ENCODE measurements around the gene TENM4. TPM values are rescaled to one million over a fixed set of nuclear protein-coding genes. Genes with fewer than 3 reads are reported as not detected.
A peak's percentile ranks its signal among the peaks of the same experiment; 100 is the strongest.

TENM4 gene
- total and polyA plus RNA-seq, 4 donors = 24.8 to 70.5 (median 38.1) TPM

DNA sequence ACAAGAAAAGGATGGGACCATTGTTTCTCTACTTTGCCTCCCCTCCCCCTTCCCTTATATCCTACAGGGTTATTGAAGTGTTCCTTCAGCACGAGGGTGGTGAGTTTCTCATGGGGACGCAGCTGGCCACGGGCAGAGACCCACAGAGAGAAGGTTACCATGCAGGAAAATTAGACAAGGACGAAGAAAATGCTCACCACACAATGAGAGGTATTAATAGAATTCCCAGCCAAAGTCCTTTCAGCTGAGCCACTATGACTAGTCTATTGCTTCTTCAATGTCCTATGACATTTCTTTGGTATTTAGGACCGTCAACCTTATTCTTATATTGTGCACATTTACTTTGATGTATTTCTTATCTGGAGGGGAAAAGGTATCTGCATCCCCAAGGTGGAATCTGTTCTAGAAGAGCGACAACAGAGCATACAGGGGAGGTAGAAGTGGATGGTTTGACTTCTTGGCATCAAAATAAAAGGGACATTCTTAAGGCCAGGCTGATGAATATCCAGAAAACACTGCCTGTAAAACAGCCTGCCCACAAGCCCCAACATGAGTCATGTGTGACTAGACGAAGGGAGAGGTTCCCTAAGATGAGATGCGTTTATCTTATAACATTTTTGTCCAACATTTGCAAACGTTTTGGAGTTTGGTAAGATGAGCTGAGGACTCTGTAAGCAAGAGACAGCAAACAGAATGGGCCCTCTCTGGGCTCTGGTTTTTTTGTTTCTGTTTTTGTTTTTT lies 656.3 kb downstream of the TENM4 start:
- Histone ChIP-seq H3K4me1 (ENCODE audit: control insufficient read depth, insufficient read depth, low read length) (peaks cover 8% of the 10 kb centered on the region), H3K27ac (ENCODE audit: low read depth, low read length) (no peak overlapping the region), H3K4me3 (ENCODE audit: low read depth, low read length) (no peak overlapping the region), H3K9me3 (ENCODE audit: control insufficient read depth, insufficient read depth, low read length) (no peaks in the 10 kb centered on the region), H3K27me3 (ENCODE audit: control insufficient read depth, insufficient read depth, low read length) (peaks cover 3% of the 10 kb centered on the region), H3K36me3 (ENCODE audit: control insufficient read depth, insufficient read depth, low read length) (peaks cover 11% of the 10 kb centered on the region)
- no peak for DNase-seq (ENCODE audit: low read depth in 4 of 6, low spot score in 6 of 6)
- 86% methylated on average over 2 of the region's 9 CpGs for WGBS (ENCODE audit: insufficient coverage)

- H3K4me3 ChIP-seq (ENCODE audit: low read depth, low read length) = no peak overlapping the region
- peaks cover 8% of the 10 kb centered on the region for H3K4me1 ChIP-seq (ENCODE audit: control insufficient read depth, insufficient read depth, low read length)
- WGBS (ENCODE audit: insufficient coverage) = no CpG with 5 or more reads among the region's 5 CpGs
- H3K27me3 ChIP-seq (ENCODE audit: control insufficient read depth, insufficient read depth, low read length) = no peaks in the 10 kb centered on the region
- H3K36me3 ChIP-seq (ENCODE audit: control insufficient read depth, insufficient read depth, low read length) = peaks cover 8% of the 10 kb centered on the region
- no peak overlapping the region for H3K27ac ChIP-seq (ENCODE audit: low read depth, low read length)
- H3K9me3 ChIP-seq (ENCODE audit: control insufficient read depth, insufficient read depth, low read length) = no peaks in the 10 kb centered on the region
- no peak for DNase-seq (ENCODE audit: low read depth in 4 of 6, low spot score in 6 of 6)
These were observed 657.0 kb downstream of the TENM4 start for GRCh38 chr11:78783846-78784245.

GRCh38 chr11:78783301-78783700 lies 657.5 kb downstream of the TENM4 start:
- H3K9me3 ChIP-seq (ENCODE audit: control insufficient read depth, insufficient read depth, low read length) = no peaks in the 10 kb centered on the region
- H3K4me3 ChIP-seq (ENCODE audit: low read depth, low read length) = no peak overlapping the region
- peaks cover 8% of the 10 kb centered on the region for H3K4me1 ChIP-seq (ENCODE audit: control insufficient read depth, insufficient read depth, low read length)
- H3K36me3 ChIP-seq (ENCODE audit: control insufficient read depth, insufficient read depth, low read length) = peaks cover 8% of the 10 kb centered on the region
- DNase-seq (ENCODE audit: low read depth in 4 of 6, low spot score in 6 of 6) = no peak
- WGBS (ENCODE audit: insufficient coverage) = no CpG with 5 or more reads among the region's 1 CpG
- no peak overlapping the region for H3K27ac ChIP-seq (ENCODE audit: low read depth, low read length)
- no peaks in the 10 kb centered on the region for H3K27me3 ChIP-seq (ENCODE audit: control insufficient read depth, insufficient read depth, low read length)

DNA sequence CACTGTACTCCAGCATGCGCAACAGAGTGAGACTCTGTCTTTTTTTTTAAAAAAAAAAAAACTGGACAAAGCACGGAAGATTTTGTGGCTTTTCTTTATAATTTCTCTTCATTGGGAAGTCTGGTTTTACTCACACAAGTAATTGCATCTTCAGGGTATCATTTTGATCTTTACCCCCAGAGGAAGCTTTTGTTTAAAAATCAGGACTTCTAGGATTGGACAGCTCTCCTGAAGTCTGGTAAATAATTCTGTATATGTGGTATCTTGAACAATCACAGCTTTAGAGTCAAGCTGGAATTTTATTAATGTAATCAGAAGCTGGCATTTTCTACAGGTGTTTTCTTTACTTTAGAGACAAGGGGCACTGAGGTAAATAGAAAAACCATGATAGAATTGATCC lies 658.1 kb downstream of the TENM4 start:
- no peak for DNase-seq (ENCODE audit: low read depth in 4 of 6, low spot score in 6 of 6)
- Histone ChIP-seq H3K36me3 (ENCODE audit: control insufficient read depth, insufficient read depth, low read length) (peaks cover 8% of the 10 kb centered on the region), H3K9me3 (ENCODE audit: control insufficient read depth, insufficient read depth, low read length) (no peaks in the 10 kb centered on the region), H3K4me3 (ENCODE audit: low read depth, low read length) (no peak overlapping the region), H3K4me1 (ENCODE audit: control insufficient read depth, insufficient read depth, low read length) (peaks cover 7% of the 10 kb centered on the region), H3K27ac (ENCODE audit: low read depth, low read length) (no peak overlapping the region), H3K27me3 (ENCODE audit: control insufficient read depth, insufficient read depth, low read length) (no peaks in the 10 kb centered on the region)
- 100% methylated on average over 1 of the region's 2 CpGs for WGBS (ENCODE audit: insufficient coverage)

DNA sequence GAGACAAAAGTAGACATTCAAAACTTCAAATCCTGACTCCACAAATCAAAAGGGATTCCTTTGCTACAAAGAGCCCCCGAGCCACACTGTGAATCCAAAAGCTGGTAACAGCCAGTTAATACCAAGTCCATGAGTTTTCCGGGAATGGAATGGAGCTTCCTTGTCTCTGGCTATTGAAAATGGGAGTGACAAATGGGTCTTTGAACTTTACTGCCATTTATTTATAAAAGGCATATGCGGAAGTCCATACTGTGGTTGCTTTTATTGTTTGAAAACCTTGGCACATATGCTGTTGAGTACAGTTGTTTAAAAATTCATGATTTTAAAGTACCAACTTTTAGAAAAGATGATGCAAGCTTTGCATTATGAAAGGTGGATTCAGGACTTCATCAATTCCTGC lies 659.9 kb downstream of the TENM4 start:
- DNase-seq (ENCODE audit: low read depth in 4 of 6, low spot score in 6 of 6) = no peak
- H3K27ac ChIP-seq (ENCODE audit: low read depth, low read length) = no peak overlapping the region
- H3K36me3 ChIP-seq (ENCODE audit: control insufficient read depth, insufficient read depth, low read length) = no peaks in the 10 kb centered on the region
- no CpG with 5 or more reads among the region's 3 CpGs for WGBS (ENCODE audit: insufficient coverage)
- no peaks in the 10 kb centered on the region for H3K4me1 ChIP-seq (ENCODE audit: control insufficient read depth, insufficient read depth, low read length)
- H3K27me3 ChIP-seq (ENCODE audit: control insufficient read depth, insufficient read depth, low read length) = no peaks in the 10 kb centered on the region
- no peak overlapping the region for H3K4me3 ChIP-seq (ENCODE audit: low read depth, low read length)
- no peaks in the 10 kb centered on the region for H3K9me3 ChIP-seq (ENCODE audit: control insufficient read depth, insufficient read depth, low read length)

- Histone ChIP-seq H3K27ac (ENCODE audit: low read depth, low read length) (no peak overlapping the region), H3K27me3 (ENCODE audit: control insufficient read depth, insufficient read depth, low read length) (no peaks in the 10 kb centered on the region), H3K9me3 (ENCODE audit: control insufficient read depth, insufficient read depth, low read length) (no peaks in the 10 kb centered on the region), H3K4me3 (ENCODE audit: low read depth, low read length) (no peak overlapping the region), H3K4me1 (ENCODE audit: control insufficient read depth, insufficient read depth, low read length) (no peaks in the 10 kb centered on the region), H3K36me3 (ENCODE audit: control insufficient read depth, insufficient read depth, low read length) (peaks cover 9% of the 10 kb centered on the region)
- DNase-seq (ENCODE audit: low read depth in 4 of 6, low spot score in 6 of 6) = no peak
- whole genome bisulfite sequencing (ENCODE audit: insufficient coverage) = no CpG with 5 or more reads among the region's 2 CpGs
These were observed 667.3 kb downstream of the TENM4 start for GRCh38 chr11:78773492-78773891.

GRCh38 chr11:78773077-78773476 lies 667.8 kb downstream of the TENM4 start:
- no peak for DNase-seq (ENCODE audit: low read depth in 4 of 6, low spot score in 6 of 6)
- WGBS (ENCODE audit: insufficient coverage) = 67% methylated on average over 2 of the region's 5 CpGs
- no peak overlapping the region for H3K4me3 ChIP-seq (ENCODE audit: low read depth, low read length)
- no peaks in the 10 kb centered on the region for H3K4me1 ChIP-seq (ENCODE audit: control insufficient read depth, insufficient read depth, low read length)
- H3K36me3 ChIP-seq (ENCODE audit: control insufficient read depth, insufficient read depth, low read length) = peaks cover 9% of the 10 kb centered on the region
- no peak overlapping the region for H3K27ac ChIP-seq (ENCODE audit: low read depth, low read length)
- no peaks in the 10 kb centered on the region for H3K27me3 ChIP-seq (ENCODE audit: control insufficient read depth, insufficient read depth, low read length)
- no peaks in the 10 kb centered on the region for H3K9me3 ChIP-seq (ENCODE audit: control insufficient read depth, insufficient read depth, low read length)

GRCh38 chr11:78772186-78772585 lies 668.6 kb downstream of the TENM4 start:
- Histone ChIP-seq H3K4me1 (ENCODE audit: control insufficient read depth, insufficient read depth, low read length) (no peaks in the 10 kb centered on the region), H3K27ac (ENCODE audit: low read depth, low read length) (no peak overlapping the region), H3K9me3 (ENCODE audit: control insufficient read depth, insufficient read depth, low read length) (no peaks in the 10 kb centered on the region), H3K36me3 (ENCODE audit: control insufficient read depth, insufficient read depth, low read length) (peaks cover 11% of the 10 kb centered on the region), H3K27me3 (ENCODE audit: control insufficient read depth, insufficient read depth, low read length) (no peaks in the 10 kb centered on the region), H3K4me3 (ENCODE audit: low read depth, low read length) (no peak overlapping the region)
- no CpG with 5 or more reads among the region's 3 CpGs for WGBS (ENCODE audit: insufficient coverage)
- peak in 2 of 6 donors; percentile 28 to 79 for DNase-seq (ENCODE audit: low read depth in 4 of 6, low spot score in 6 of 6)

GRCh38 chr11:78770931-78771330 lies 669.9 kb downstream of the TENM4 start:
- Histone ChIP-seq H3K4me3 (ENCODE audit: low read depth, low read length) (no peak overlapping the region), H3K4me1 (ENCODE audit: control insufficient read depth, insufficient read depth, low read length) (no peaks in the 10 kb centered on the region), H3K9me3 (ENCODE audit: control insufficient read depth, insufficient read depth, low read length) (no peaks in the 10 kb centered on the region), H3K36me3 (ENCODE audit: control insufficient read depth, insufficient read depth, low read length) (peaks cover 11% of the 10 kb centered on the region), H3K27ac (ENCODE audit: low read depth, low read length) (no peak overlapping the region), H3K27me3 (ENCODE audit: control insufficient read depth, insufficient read depth, low read length) (no peaks in the 10 kb centered on the region)
- DNase-seq (ENCODE audit: low read depth in 4 of 6, low spot score in 6 of 6) = no peak
- WGBS (ENCODE audit: insufficient coverage) = 95% methylated on average over 5 of the region's 6 CpGs

GRCh38 chr11:78768971-78769370 lies 671.9 kb downstream of the TENM4 start:
- Histone ChIP-seq H3K9me3 (ENCODE audit: control insufficient read depth, insufficient read depth, low read length) (no peaks in the 10 kb centered on the region), H3K4me3 (ENCODE audit: low read depth, low read length) (no peak overlapping the region), H3K4me1 (ENCODE audit: control insufficient read depth, insufficient read depth, low read length) (no peaks in the 10 kb centered on the region), H3K27me3 (ENCODE audit: control insufficient read depth, insufficient read depth, low read length) (no peaks in the 10 kb centered on the region), H3K27ac (ENCODE audit: low read depth, low read length) (no peak overlapping the region), H3K36me3 (ENCODE audit: control insufficient read depth, insufficient read depth, low read length) (peaks cover 11% of the 10 kb centered on the region)
- DNase-seq (ENCODE audit: low read depth in 4 of 6, low spot score in 6 of 6) = no peak
- 94% methylated on average over 2 of the region's 5 CpGs for WGBS (ENCODE audit: insufficient coverage)
